ENCODE data around the gene ALDH1A1.

DNA sequence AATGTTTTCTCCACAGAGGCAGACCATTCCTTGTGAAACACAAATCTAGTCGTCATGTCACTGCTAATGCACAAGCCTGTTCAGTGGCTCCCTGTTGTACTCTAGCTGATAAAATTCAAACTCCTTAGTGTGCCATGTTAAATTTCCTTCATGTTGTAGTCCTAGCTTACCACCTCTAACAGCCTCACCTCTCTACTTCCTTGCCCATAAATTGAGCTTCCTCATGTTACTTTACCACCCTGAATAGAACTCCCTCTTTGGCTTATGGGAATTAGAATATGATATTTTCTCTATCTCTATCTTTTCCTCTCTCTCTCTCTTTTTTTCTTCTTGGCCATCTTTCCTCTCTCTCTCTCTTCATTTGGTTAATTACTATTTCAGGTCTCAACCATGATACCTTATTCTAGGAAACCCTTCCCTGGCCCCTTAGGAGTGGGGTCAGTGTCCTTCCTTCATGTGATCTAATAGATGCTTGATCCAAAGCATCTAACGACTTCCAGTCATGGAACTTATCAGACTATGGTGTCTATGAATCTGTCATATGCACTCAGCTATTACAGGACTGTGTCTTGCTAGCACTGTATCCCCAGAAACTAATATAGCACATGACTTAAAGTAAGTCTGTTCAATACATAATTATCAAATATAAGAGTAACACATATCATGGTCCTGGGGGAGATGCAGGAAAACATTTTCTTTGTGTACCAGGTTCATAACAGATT, 31.5 kb upstream of the ALDH1A1 start:
- TF ChIP-seq, protein P1, sequence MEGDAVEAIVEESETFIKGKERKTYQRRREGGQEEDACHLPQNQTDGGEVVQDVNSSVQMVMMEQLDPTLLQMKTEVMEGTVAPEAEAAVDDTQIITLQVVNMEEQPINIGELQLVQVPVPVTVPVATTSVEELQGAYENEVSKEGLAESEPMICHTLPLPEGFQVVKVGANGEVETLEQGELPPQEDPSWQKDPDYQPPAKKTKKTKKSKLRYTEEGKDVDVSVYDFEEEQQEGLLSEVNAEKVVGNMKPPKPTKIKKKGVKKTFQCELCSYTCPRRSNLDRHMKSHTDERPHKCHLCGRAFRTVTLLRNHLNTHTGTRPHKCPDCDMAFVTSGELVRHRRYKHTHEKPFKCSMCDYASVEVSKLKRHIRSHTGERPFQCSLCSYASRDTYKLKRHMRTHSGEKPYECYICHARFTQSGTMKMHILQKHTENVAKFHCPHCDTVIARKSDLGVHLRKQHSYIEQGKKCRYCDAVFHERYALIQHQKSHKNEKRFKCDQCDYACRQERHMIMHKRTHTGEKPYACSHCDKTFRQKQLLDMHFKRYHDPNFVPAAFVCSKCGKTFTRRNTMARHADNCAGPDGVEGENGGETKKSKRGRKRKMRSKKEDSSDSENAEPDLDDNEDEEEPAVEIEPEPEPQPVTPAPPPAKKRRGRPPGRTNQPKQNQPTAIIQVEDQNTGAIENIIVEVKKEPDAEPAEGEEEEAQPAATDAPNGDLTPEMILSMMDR (IDR thresholded peaks at IDR 0.05): no peak
- TF ChIP-seq ZFX (IDR thresholded peaks at IDR 0.05; ENCODE audit: borderline replicate concordance): no peak
